ENCODE data around the gene DYRK1B. TPM values are rescaled to one million over a fixed set of nuclear protein-coding genes. Genes with fewer than 3 reads are reported as not detected.

DYRK1B gene
- total and polyA plus RNA-seq, 5 donors from 2014 or later = 7.2 to 32.6 (median 10.9) TPM

Other genes with a start within 250 kb of the DYRK1B start
- gene LGALS13, start 231.6 kb downstream of the DYRK1B start, total RNA-seq = not detected
- not detected for gene LGALS13, start 231.6 kb downstream of the DYRK1B start, polyA plus RNA-seq
- gene LGALS16, start 178.2 kb downstream of the DYRK1B start, total RNA-seq = not detected
- not detected for gene LGALS16, start 178.2 kb downstream of the DYRK1B start, polyA plus RNA-seq
- not detected for gene LGALS14, start 129.7 kb downstream of the DYRK1B start, total RNA-seq
- under 1 TPM in 1 of 4 donors, not detected in 3; 0.73 TPM for gene LGALS14, start 129.7 kb downstream of the DYRK1B start, polyA plus RNA-seq
- gene CLC, start 96.1 kb downstream of the DYRK1B start, total RNA-seq = 2.9 TPM
- gene CLC, start 96.1 kb downstream of the DYRK1B start, polyA plus RNA-seq = not detected
- gene LEUTX, start 55.3 kb downstream of the DYRK1B start, total RNA-seq = not detected
- not detected for gene LEUTX, start 55.3 kb downstream of the DYRK1B start, polyA plus RNA-seq
- 194 TPM for gene FBL, start 12.2 kb upstream of the DYRK1B start, total RNA-seq
- gene FBL, start 12.2 kb upstream of the DYRK1B start, polyA plus RNA-seq = 100 to 1,000 TPM; 142 to 186 (median 166) TPM
- gene FCGBP, start 100.5 kb upstream of the DYRK1B start, total RNA-seq = 8.4 TPM
- gene FCGBP, start 100.5 kb upstream of the DYRK1B start, polyA plus RNA-seq = under 1 TPM; 0.06 to 0.27 (median 0.21) TPM
- 105 TPM for gene PSMC4, start 137.0 kb upstream of the DYRK1B start, total RNA-seq
- 100 to 1,000 TPM in 2 of 4 donors, 10 to 100 TPM in 2; 89.9 to 122 (median 101) TPM for gene PSMC4, start 137.0 kb upstream of the DYRK1B start, polyA plus RNA-seq
- 2.3 TPM for gene ZNF546, start 162.9 kb upstream of the DYRK1B start, total RNA-seq
- gene ZNF546, start 162.9 kb upstream of the DYRK1B start, polyA plus RNA-seq = 1 to 10 TPM; 4.8 to 5.8 (median 5.4) TPM
- 10.7 TPM for gene ZNF780B, start 222.1 kb upstream of the DYRK1B start, total RNA-seq
- 10 to 100 TPM in 1 of 4 donors, 1 to 10 TPM in 3; 6.4 to 15.5 (median 7.1) TPM for gene ZNF780B, start 222.1 kb upstream of the DYRK1B start, polyA plus RNA-seq

Data from CD4-positive, CD25-positive, alpha-beta regulatory T cell (primary cell).